PFSK-1 (cell line): ENCODE data around the gene SYVN1.

Experiments used
- POLR2AphosphoS5 ChIP-seq: IDR thresholded peaks from 2 replicates; pipeline ENCODE4 v1.6.1; 2012; ENCODE audit warnings: low read depth, mild to moderate bottlenecking, control low read depth, low read length, moderate library complexity
- TAF1 ChIP-seq: IDR thresholded peaks from 2 replicates; pipeline ENCODE4 v1.6.1; 2012; ENCODE audit warnings: low read length, control low read depth, borderline replicate concordance; ENCODE audit not compliant: insufficient read depth
- TF ChIP-seq, protein P1 (sequence below), 2 experiments: IDR thresholded peaks; 2 replicates each; pipeline versions ENCODE4 v1.6.1 to v1.8.0; 2011 to 2012; ENCODE audit warnings: low read depth in 2 of 2, low read length in 2 of 2, control low read depth in 1 of 2, inconsistent platforms in 1 of 2, mild to moderate bottlenecking in 1 of 2, moderate library complexity in 1 of 2; ENCODE audit not compliant: insufficient read depth in 1 of 2

DNA sequence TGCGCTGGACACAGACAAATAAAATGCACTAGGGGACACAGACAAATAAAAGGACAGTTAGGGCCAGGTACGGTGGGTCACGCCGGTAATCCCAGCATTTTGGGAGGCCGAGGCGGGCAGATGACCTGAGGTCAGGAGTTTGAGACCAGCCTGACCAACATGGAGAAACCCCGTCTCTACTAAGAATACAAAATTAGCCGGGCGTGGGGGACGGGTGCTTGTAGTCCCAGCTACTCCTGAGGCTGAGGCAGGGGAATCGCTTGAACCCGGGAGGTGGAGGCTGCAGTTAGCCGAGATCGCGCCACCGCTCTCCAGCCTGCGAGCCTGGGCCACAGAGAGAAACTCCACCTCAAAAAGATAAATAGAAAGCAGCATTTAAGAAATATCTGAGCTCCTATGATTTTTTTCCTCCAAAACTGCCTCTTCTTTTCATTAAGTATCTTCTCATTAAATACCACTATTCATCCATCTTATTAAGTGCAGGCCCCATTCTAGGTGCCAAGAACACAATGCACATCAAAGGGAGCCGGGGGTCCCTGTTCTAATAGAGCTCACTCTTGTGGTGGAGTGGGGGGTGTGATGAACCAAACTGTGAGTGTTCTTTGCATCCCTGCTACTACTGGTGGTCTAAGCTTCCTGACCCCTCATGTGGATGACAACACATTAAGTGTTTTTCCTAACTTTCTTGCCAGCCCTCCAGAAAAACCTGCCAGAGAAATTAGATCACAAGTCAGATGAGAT lies 16.1 kb downstream of the SYVN1 start:
- TF ChIP-seq TAF1 (no peak), POLR2AphosphoS5 (no peak)
- TF ChIP-seq, protein P1, sequence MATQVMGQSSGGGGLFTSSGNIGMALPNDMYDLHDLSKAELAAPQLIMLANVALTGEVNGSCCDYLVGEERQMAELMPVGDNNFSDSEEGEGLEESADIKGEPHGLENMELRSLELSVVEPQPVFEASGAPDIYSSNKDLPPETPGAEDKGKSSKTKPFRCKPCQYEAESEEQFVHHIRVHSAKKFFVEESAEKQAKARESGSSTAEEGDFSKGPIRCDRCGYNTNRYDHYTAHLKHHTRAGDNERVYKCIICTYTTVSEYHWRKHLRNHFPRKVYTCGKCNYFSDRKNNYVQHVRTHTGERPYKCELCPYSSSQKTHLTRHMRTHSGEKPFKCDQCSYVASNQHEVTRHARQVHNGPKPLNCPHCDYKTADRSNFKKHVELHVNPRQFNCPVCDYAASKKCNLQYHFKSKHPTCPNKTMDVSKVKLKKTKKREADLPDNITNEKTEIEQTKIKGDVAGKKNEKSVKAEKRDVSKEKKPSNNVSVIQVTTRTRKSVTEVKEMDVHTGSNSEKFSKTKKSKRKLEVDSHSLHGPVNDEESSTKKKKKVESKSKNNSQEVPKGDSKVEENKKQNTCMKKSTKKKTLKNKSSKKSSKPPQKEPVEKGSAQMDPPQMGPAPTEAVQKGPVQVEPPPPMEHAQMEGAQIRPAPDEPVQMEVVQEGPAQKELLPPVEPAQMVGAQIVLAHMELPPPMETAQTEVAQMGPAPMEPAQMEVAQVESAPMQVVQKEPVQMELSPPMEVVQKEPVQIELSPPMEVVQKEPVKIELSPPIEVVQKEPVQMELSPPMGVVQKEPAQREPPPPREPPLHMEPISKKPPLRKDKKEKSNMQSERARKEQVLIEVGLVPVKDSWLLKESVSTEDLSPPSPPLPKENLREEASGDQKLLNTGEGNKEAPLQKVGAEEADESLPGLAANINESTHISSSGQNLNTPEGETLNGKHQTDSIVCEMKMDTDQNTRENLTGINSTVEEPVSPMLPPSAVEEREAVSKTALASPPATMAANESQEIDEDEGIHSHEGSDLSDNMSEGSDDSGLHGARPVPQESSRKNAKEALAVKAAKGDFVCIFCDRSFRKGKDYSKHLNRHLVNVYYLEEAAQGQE (IDR thresholded peaks at IDR 0.05; ENCODE audit: insufficient read depth in 1 of 2, low read depth in 2 of 2, low read length in 2 of 2): no peak
